AG04449 (cell line): ENCODE measurements around the gene SOX15.
A peak's percentile ranks its signal among the peaks of the same experiment; 100 is the strongest.

Experiments
- CTCF ChIA-PET: fragments of 350-600 bp; formaldehyde crosslinking; extraction: SDS; loops from one replicate; lab custom pipeline; 2021; ENCODE audit warnings: antibody characterized with exemption; lab: Yijun Ruan, JAX
- POLR2A ChIA-PET: fragments of 400-600, 350-600 bp; formaldehyde crosslinking; extraction: SDS; loops from one replicate; lab custom pipeline; 2020; ENCODE audit warnings: antibody characterized with exemption, inconsistent platforms; lab: Yijun Ruan, JAX
- DNase-seq: peaks from one replicate; pipeline ENCODE4 v3.0.0-alpha.2; 2010; ENCODE audit warnings: low read depth, low spot score
- H3K4me3 ChIP-seq: 2 replicates; pipeline ENCODE4 v1.5.1; 2011; ENCODE audit warnings: low read depth, mild to moderate bottlenecking, control low read depth, low read length
- CTCF ChIP-seq: IDR thresholded peaks from one replicate; pipeline ENCODE4 v1.5.1; 2011; ENCODE audit warnings: mild to moderate bottlenecking, moderate library complexity, low read length, control low read depth, inconsistent platforms; ENCODE audit not compliant: insufficient read depth; ENCODE audit errors: missing control alignments

The SOX15 gene

DNA sequence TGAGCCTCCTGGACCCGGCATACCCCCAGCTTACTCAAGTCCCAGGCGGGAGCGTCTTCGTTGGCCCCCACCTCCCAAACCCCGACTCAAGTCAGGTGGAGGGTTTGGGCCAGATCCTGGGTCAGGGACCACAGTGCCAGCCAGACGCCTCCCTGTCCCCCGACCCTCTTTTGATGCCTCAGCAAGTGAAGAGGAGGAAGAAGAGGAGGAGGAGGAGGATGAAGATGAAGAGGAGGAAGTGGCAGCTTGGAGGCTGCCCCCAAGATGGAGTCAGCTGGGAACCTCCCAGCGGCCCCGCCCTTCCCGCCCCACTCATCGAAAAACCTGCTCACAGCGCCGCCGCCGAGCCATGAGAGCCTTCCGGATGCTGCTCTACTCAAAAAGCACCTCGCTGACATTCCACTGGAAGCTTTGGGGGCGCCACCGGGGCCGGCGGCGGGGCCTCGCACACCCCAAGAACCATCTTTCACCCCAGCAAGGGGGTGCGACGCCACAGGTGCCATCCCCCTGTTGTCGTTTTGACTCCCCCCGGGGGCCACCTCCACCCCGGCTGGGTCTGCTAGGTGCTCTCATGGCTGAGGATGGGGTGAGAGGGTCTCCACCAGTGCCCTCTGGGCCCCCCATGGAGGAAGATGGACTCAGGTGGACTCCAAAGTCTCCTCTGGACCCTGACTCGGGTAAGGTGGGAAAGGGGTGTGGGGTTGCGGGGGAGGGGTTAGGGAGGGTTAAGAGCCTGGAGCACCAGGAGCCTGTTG is 26.6 kb downstream of the SOX15 start:
- TF ChIP-seq CTCF = no peak
- no peak for DNase-seq
- peak overlapping the region; percentile 8 for H3K4me3 ChIP-seq
- CTCF ChIA-PET = interaction anchor here (0.8 kb wide), 1 partner anchor 49 kb away, joined by 3 read pairs; no protein-coding TSS in a partner anchor
- POLR2A ChIA-PET = no interaction called here

DNA sequence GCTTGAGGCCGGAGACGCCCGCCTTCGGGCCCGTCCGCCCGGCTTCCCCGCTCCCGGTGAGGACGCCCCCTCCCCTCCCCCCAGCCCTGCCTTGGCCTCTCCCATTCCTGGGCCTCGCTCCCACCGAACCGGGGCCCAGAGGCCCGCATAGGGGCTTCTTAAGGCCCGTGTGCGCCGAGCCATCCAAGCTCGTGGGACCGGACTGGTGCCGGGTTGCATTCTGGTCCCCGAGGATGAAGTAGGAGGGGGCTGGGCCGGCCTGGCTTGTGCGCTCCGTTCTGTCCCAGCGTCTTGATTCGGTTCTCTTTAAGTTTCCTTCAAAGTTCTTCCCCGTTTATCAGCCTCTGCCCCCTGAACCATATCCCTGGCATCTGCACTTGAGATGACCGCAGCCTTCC is 27.7 kb downstream of the SOX15 start:
- CTCF ChIA-PET = interaction anchor here (0.8 to 3.3 kb wide), 10 partner anchors 8 to 238 kb away, joined by 3 to 115 read pairs (median 30); partner anchors contain the start of genes CD68, KCTD11, MPDU1 and SOX15
- peak overlapping the region; percentile 84 for H3K4me3 ChIP-seq
- POLR2A ChIA-PET = interaction anchor here (0.6 to 1.2 kb wide), 2 partner anchors 18 to 127 kb away, joined by 4 read pairs; partner anchors contain the start of gene CD68
- TF ChIP-seq CTCF = no peak
- no peak for DNase-seq

GRCh38 chr17:7561589-7562207 is 28.2 kb downstream of the SOX15 start, which contains the start of gene SENP3:
Gene SENP3 (plus strand): TSS chr17:7561919. CDS start chr17:7563077, 1,158 bp downstream.
- POLR2A ChIA-PET = interaction anchor here (1.2 to 2.5 kb wide), 3 partner anchors 12 to 206 kb away, joined by 4 to 13 read pairs (median 4); partner anchors contain the start of gene CD68
- H3K4me3 ChIP-seq = peak within 1 kb of the TSS; percentile 84
- CTCF ChIA-PET = interaction anchor here (0.6 to 3.3 kb wide), 49 partner anchors 9 to 516 kb away, joined by 3 to 140 read pairs (median 8); partner anchors contain the start of genes CD68, CTDNEP1, GABARAP and KCTD11
- no peak for TF ChIP-seq CTCF
- peak; percentile 29 for DNase-seq

DNA sequence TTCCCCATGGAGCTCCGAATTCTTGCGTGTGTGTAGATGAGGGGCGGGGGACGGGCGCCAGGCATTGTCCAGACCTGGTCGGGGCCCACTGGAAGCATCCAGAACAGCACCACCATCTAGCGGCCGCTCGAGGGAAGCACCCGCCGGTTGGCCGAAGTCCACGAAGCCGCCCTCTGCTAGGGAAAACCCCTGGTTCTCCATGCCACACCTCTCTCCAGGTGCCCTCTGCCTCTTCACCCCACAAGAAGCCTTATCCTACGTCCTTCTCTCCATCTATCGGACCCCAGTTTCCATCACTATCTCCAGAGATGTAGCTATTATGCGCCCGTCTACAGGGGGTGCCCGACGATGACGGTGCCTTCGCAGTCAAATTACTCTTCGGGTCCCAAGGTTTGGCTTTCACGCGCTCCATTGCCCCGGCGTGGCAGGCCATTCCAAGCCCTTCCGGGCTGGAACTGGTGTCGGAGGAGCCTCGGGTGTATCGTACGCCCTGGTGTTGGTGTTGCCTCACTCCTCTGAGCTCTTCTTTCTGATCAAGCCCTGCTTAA is 28.8 kb downstream of the SOX15 start:
- peak overlapping the region; percentile 84 for H3K4me3 ChIP-seq
- POLR2A ChIA-PET = interaction anchor here (0.9 to 2.5 kb wide), 6 partner anchors 11 to 216 kb away, joined by 3 to 13 read pairs (median 4); partner anchors contain the start of genes POLR2A and SAT2
- DNase-seq = peak; percentile 23
- TF ChIP-seq CTCF = peak; percentile 92
- CTCF ChIA-PET = interaction anchor here (0.6 to 3.3 kb wide), 86 partner anchors 9 to 515 kb away, joined by 3 to 140 read pairs (median 5); partner anchors contain the start of genes CD68, CTDNEP1, GABARAP and GPS2

DNA sequence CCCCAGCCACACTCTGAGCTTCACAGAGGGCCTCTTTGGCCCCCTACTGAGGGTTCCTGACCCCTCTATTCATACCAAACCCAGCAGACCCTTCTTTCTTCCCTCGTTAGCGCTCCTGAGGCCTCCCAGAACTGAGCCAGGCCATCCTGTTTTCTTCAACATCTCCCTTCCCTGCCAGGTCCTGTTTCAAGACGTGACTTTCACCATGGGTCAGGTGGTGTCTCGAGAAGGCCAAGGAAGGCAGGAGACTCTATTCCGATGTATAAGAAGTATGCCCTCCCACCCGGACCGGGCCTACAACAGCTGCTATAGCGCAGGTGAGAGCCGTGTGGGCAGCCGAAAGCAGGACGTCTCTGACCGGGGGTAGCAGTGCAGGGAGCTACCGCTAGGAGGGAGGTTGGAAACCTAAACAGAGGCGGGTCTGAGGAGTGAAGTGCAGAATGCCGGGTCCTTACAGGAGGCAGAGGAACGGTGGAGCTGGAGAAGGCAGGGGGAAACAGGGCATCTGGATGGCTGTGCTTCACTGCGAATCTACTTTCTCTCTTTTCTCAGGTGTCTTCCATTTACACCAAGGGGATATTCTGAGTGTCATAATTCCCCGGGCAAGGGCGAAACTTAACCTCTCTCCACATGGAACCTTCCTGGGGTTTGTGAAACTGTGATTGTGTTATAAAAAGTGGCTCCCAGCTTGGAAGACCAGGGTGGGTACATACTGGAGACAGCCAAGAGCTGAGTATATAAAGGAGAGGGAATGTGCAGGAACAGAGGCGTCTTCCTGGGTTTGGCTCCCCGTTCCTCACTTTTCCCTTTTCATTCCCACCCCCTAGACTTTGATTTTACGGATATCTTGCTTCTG is 29.5 kb downstream of the SOX15 start:
- peak; percentile 83 for TF ChIP-seq CTCF
- POLR2A ChIA-PET = interaction anchor here (0.9 to 2.5 kb wide), 6 partner anchors 11 to 215 kb away, joined by 3 to 13 read pairs (median 4); partner anchors contain the start of genes POLR2A and SAT2
- DNase-seq = no peak
- CTCF ChIA-PET = interaction anchor here (0.6 to 3.3 kb wide), 84 partner anchors 10 to 515 kb away, joined by 3 to 140 read pairs (median 6); partner anchors contain the start of genes CD68, CTDNEP1, GABARAP and GPS2
- peak overlapping the region; percentile 84 for H3K4me3 ChIP-seq
